HEK293T (cell line): ENCODE data around the gene TNS3.

Experiments used
- ARNT ChIP-seq: fragments of 450-650 bp; IDR thresholded peaks from 2 replicates; pipeline ENCODE4 v1.6.1; 2017; ENCODE audit warnings: mild to moderate bottlenecking
- BHLHE40 ChIP-seq: fragments of 450-650 bp; IDR thresholded peaks from 2 replicates; pipeline ENCODE4 v1.6.1; 2016; ENCODE audit warnings: mild to moderate bottlenecking, moderate library complexity, borderline replicate concordance
- CTBP1 ChIP-seq: fragments of 450-650 bp; IDR thresholded peaks from 2 replicates; pipeline ENCODE4 v1.6.1; 2016; ENCODE audit warnings: borderline replicate concordance
- FOXA1 ChIP-seq: fragments of 450-650 bp; IDR thresholded peaks from 2 replicates; pipeline ENCODE4 v1.6.1; 2016; ENCODE audit warnings: mild to moderate bottlenecking
- FOXK2 ChIP-seq: fragments of 450-650 bp; IDR thresholded peaks from 2 replicates; pipeline ENCODE4 v1.6.1; 2016; ENCODE audit warnings: mild to moderate bottlenecking
- HDGF ChIP-seq: fragments of 450-650 bp; IDR thresholded peaks from 2 replicates; pipeline ENCODE4 v1.6.1; 2017; ENCODE audit warnings: antibody characterized with exemption, borderline replicate concordance
- L3MBTL2 ChIP-seq: fragments of 450-650 bp; conservative IDR thresholded peaks from 2 replicates; pipeline ENCODE4 v1.6.1; 2016; ENCODE audit warnings: mild to moderate bottlenecking
- LEF1 ChIP-seq: fragments of 450-650 bp; IDR thresholded peaks from 2 replicates; pipeline ENCODE4 v1.6.1; 2017; ENCODE audit warnings: mild to moderate bottlenecking, borderline replicate concordance
- NFRKB ChIP-seq: fragments of 450-650 bp; IDR thresholded peaks from 2 replicates; pipeline ENCODE4 v1.6.1; 2016; ENCODE audit warnings: mild to moderate bottlenecking, moderate library complexity
- PKNOX1 ChIP-seq: fragments of 450-650 bp; IDR thresholded peaks from 2 replicates; pipeline ENCODE4 v1.6.1; 2016
- SUZ12 ChIP-seq: fragments of 450-650 bp; IDR thresholded peaks from 2 replicates; pipeline ENCODE4 v1.6.1; 2016; ENCODE audit warnings: mild to moderate bottlenecking
- TARDBP ChIP-seq: fragments of 450-650 bp; IDR thresholded peaks from 2 replicates; pipeline ENCODE4 v1.6.1; 2016
- ZNF384 ChIP-seq: fragments of 450-650 bp; IDR thresholded peaks from 2 replicates; pipeline ENCODE4 v1.6.1; 2016

- TF ChIP-seq SUZ12, result no peak
- no peak for TF ChIP-seq L3MBTL2
- TF ChIP-seq LEF1, result no peak
- TF ChIP-seq BHLHE40, result no peak
- no peak for TF ChIP-seq ZNF384
- TF ChIP-seq PKNOX1, result no peak
- TF ChIP-seq HDGF, result no peak
- TF ChIP-seq ARNT, result no peak
- TF ChIP-seq NFRKB, result no peak
- no peak for TF ChIP-seq FOXK2
- no peak for TF ChIP-seq TARDBP
- no peak for TF ChIP-seq CTBP1
- TF ChIP-seq FOXA1, result no peak
Measured at GRCh38 chr7:47501406-47501805, 80.5 kb downstream of the TNS3 start.
